Immature natural killer cell (primary cell): ENCODE data around the gene OTUD3. TPM values are rescaled to one million over a fixed set of nuclear protein-coding genes. Genes with fewer than 3 reads are reported as not detected.

Source experiments
- DNase-seq, 3 donors: peaks; one replicate each; pipeline ENCODE4 v3.0.0; 2022; ENCODE audit warnings: mixed read lengths in 1 of 3
- H3K27ac Mint-ChIP-seq, 6 donors: one replicate each; pipeline ENCODE4 v1.8.0; 2020; ENCODE audit warnings: mixed read lengths in 6 of 6, mild to moderate bottlenecking in 5 of 6, inconsistent platforms in 4 of 6, moderate library complexity in 3 of 6
- H3K27me3 Mint-ChIP-seq, 3 donors: one replicate each; pipeline ENCODE4 v1.8.0; 2020 to 2021; ENCODE audit warnings: low read depth in 3 of 3, mild to moderate bottlenecking in 3 of 3, mixed read lengths in 3 of 3, moderate library complexity in 3 of 3, inconsistent platforms in 1 of 3
- H3K36me3 Mint-ChIP-seq, 3 donors: one replicate each; pipeline ENCODE4 v1.8.0; 2020; ENCODE audit warnings: mixed read lengths in 3 of 3, inconsistent platforms in 2 of 3, mild to moderate bottlenecking in 2 of 3
- H3K4me1 Mint-ChIP-seq, 2 donors: one replicate each; pipeline ENCODE4 v1.8.0; 2020; ENCODE audit warnings: inconsistent platforms in 2 of 2, mild to moderate bottlenecking in 2 of 2, mixed read lengths in 2 of 2, moderate library complexity in 1 of 2
- H3K4me3 Mint-ChIP-seq, 5 donors: one replicate each; pipeline ENCODE4 v1.8.0; 2020; ENCODE audit warnings: mild to moderate bottlenecking in 5 of 5, mixed read lengths in 5 of 5, inconsistent platforms in 3 of 5, moderate library complexity in 3 of 5
- H3K9me3 Mint-ChIP-seq, 6 donors: one replicate each; pipeline ENCODE4 v1.8.0; 2020; ENCODE audit warnings: mild to moderate bottlenecking in 6 of 6, mixed read lengths in 6 of 6, inconsistent platforms in 4 of 6, moderate library complexity in 3 of 6
- polyA plus RNA-seq, 3 donors: library from polyadenylated mRNA; unstranded; fragments of 300-500 nt; fragmentation: Illumina TruSeq; gene quantifications; one replicate each; pipeline ENCODE4 v1.2.3, GENCODE V29; 2021

The OTUD3 gene
- polyA plus RNA-seq, 3 donors from 2014 or later, result 0.09 to 1.7 (median 0.38) TPM

GRCh38 chr1:19955534-19956170, 73.5 kb downstream of the OTUD3 start:
- Mint-ChIP-seq H3K36me3 (no peaks in the 10 kb centered on the region), H3K9me3 (peaks cover 0 to 3% (median 0%) of the 10 kb centered on the region in 6 donors), H3K27me3 (peaks cover 8 to 17% (median 12%) of the 10 kb centered on the region in 3 donors), H3K27ac (no peak overlapping the region), H3K4me1 (no peaks in the 10 kb centered on the region), H3K4me3 (no peak overlapping the region)
- DNase-seq, result no peak

GRCh38 chr1:19957779-19958178, 75.6 kb downstream of the OTUD3 start:
- no peak for DNase-seq
- Mint-ChIP-seq H3K4me3 (no peak overlapping the region), H3K4me1 (no peaks in the 10 kb centered on the region), H3K27me3 (peaks cover 8 to 20% (median 14%) of the 10 kb centered on the region in 3 donors), H3K9me3 (peaks cover 0 to 3% (median 0%) of the 10 kb centered on the region in 6 donors), H3K36me3 (no peaks in the 10 kb centered on the region), H3K27ac (no peak overlapping the region)

DNA sequence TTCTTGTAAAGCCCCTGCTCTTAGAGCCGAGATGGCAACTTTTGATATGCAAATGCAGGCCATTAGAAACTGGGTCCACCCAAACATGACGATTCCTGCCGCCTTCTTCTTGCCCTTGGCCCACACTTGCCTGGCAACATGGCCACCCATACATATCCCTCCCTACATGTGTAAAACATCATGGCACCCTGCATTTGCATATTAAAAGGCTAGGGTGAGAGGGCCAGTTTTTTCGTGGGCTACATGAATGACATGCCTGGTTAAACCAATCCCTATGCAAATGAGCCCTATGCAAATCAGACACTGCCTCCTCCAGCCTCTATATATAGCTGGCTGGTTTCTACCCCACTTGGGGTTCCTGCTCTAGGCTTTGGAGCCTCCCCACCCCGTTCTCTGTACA, 78.4 kb downstream of the OTUD3 start:
- Mint-ChIP-seq H3K4me1 (no peaks in the 10 kb centered on the region), H3K9me3 (no peaks in the 10 kb centered on the region), H3K36me3 (no peaks in the 10 kb centered on the region), H3K27ac (no peak overlapping the region), H3K27me3 (peaks cover 6 to 18% (median 8%) of the 10 kb centered on the region in 3 donors), H3K4me3 (no peak overlapping the region)
- DNase-seq, result no peak

Other genes starting within 250 kb of the OTUD3 start
- 1 to 10 TPM in 1 of 3 donors, under 1 TPM in 1, not detected in 1; 0.44 to 2.7 TPM for gene NBL1, start 238.1 kb upstream of the OTUD3 start, polyA plus RNA-seq
- gene HTR6, start 217.5 kb upstream of the OTUD3 start, polyA plus RNA-seq, result not detected
- gene TMCO4, start 82.5 kb upstream of the OTUD3 start, polyA plus RNA-seq, result 10 to 100 TPM; 13.1 to 17.0 (median 16.9) TPM
- not detected for gene RNF186, start 67.1 kb upstream of the OTUD3 start, polyA plus RNA-seq
- not detected for gene PLA2G2E, start 41.2 kb downstream of the OTUD3 start, polyA plus RNA-seq
- gene PLA2G2A, start 97.2 kb downstream of the OTUD3 start, polyA plus RNA-seq, result not detected
- not detected for gene PLA2G5, start 187.8 kb downstream of the OTUD3 start, polyA plus RNA-seq
- gene PLA2G2D, start 237.1 kb downstream of the OTUD3 start, polyA plus RNA-seq, result not detected